ENCODE results near the gene CENPS. TPM values are rescaled to one million over a fixed set of nuclear protein-coding genes. Genes with fewer than 3 reads are reported as not detected.

CENPS gene
- total RNA-seq, 1 donor = 14.7 TPM

DNA sequence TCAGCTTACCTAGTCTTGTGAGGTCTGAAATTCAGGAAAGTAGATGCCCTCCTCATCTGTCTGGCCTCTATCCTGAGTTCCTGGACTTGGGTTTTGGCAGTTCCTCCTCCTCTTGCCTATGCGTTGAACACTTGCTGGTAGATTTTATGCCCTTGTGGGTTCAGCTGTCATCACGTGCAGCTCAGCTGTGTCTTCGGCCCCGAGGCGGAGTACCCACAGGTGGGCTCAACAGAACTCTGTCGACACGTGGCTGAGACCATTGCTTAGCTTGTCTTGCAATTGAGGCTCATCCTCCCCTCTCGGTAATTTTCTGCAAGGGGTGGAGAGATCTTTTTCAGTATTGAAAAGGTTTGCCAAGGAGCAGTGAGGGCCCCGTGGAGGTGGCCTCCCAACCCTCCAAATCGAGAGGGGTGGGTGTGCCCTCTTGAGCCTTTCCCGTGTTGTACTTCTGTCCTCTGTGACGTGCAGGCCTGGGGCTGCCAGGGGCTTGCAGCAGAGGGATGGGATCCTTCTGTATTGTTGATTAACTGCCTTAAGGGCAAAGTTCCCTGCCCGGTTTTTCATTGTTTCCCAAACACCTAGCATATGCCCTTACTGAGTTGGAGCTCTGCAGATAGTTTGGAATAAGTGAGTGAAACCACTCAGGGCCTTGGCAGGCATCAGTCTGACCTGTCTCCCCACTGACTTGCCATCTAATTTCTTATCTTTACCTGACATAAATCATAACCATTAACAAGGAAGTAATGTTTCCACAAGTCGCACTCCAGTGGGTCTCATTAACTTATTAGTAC is 2.9 kb downstream of the CENPS start:
- H3K4me3 ChIP-seq (ENCODE audit: low read depth, low read length) = no peak overlapping the region
- TF ChIP-seq, protein P1, sequence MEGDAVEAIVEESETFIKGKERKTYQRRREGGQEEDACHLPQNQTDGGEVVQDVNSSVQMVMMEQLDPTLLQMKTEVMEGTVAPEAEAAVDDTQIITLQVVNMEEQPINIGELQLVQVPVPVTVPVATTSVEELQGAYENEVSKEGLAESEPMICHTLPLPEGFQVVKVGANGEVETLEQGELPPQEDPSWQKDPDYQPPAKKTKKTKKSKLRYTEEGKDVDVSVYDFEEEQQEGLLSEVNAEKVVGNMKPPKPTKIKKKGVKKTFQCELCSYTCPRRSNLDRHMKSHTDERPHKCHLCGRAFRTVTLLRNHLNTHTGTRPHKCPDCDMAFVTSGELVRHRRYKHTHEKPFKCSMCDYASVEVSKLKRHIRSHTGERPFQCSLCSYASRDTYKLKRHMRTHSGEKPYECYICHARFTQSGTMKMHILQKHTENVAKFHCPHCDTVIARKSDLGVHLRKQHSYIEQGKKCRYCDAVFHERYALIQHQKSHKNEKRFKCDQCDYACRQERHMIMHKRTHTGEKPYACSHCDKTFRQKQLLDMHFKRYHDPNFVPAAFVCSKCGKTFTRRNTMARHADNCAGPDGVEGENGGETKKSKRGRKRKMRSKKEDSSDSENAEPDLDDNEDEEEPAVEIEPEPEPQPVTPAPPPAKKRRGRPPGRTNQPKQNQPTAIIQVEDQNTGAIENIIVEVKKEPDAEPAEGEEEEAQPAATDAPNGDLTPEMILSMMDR (IDR thresholded peaks at IDR 0.05; ENCODE audit: insufficient read depth, low read depth, low read length) = no peak

DNA sequence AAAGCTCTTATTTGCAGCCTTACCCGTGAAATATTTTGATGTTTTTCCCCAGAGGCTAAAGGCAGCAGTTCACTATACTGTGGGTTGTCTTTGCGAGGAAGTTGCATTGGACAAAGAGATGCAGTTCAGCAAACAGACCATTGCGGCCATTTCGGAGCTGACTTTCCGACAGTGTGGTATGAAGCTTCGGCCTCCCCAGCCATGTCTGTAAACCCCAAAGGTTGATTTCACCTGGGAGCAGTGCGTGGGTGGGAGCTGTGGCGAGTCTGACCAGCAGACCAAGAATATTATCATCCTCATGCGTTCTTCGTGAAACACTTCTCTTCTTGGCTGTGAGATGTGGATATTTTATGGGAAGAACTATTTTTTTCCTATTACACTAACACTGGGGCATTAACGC is 3.6 kb downstream of the CENPS start:
- H3K4me3 ChIP-seq (ENCODE audit: low read depth, low read length) = no peak overlapping the region
- no peak for DNase-seq (ENCODE audit: low read depth)
- TF ChIP-seq, protein P1 (IDR thresholded peaks at IDR 0.05; ENCODE audit: insufficient read depth, low read depth, low read length) = no peak

More for the DNA sequence above, 2.9 kb downstream of the CENPS start:
- no peak for DNase-seq (ENCODE audit: low read depth)

DNA sequence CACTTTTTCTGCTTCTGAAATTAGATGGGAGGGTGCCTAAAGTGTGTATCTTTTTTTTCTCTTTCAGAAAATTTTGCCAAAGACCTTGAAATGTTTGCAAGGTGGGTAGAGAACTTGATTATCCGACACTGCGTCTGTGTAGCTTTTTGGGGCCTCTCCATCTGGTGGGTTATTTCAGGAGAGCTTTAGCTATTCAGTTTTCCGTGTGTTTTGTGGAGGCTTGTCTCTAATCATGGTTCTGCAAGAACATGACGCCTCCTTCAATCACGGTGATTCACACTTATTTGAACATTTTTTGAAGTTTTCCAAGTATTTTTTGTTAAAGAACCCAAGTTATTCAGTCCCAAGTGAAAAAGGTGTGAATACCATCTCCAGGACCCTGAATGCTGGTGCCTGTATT is 4.4 kb downstream of the CENPS start:
- TF ChIP-seq, protein P1 (IDR thresholded peaks at IDR 0.05; ENCODE audit: insufficient read depth, low read depth, low read length) = no peak
- no peak overlapping the region for H3K4me3 ChIP-seq (ENCODE audit: low read depth, low read length)
- DNase-seq (ENCODE audit: low read depth) = no peak

DNA sequence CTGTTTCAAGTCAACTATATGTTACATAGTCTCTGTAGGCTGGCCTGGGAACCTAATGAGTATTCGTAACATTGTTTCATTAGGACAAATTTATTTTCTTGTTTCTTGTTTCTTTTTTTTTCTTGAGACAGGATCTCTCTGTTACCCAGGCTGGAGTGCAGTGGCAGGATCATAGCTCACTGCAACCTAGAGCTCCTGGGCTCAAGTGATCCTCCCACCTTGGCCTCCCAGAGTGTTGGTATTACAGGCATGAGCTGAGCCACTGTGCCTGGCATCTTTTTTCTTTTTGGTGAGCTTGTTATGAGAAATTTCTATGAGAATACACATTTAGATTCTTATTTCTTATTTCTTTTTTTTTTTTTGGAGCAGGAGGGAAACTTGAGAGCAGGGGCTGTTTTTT is 6.8 kb downstream of the CENPS start:
- no peak overlapping the region for H3K4me3 ChIP-seq (ENCODE audit: low read depth, low read length)
- TF ChIP-seq, protein P1 (IDR thresholded peaks at IDR 0.05; ENCODE audit: insufficient read depth, low read depth, low read length) = no peak
- DNase-seq (ENCODE audit: low read depth) = no peak

DNA sequence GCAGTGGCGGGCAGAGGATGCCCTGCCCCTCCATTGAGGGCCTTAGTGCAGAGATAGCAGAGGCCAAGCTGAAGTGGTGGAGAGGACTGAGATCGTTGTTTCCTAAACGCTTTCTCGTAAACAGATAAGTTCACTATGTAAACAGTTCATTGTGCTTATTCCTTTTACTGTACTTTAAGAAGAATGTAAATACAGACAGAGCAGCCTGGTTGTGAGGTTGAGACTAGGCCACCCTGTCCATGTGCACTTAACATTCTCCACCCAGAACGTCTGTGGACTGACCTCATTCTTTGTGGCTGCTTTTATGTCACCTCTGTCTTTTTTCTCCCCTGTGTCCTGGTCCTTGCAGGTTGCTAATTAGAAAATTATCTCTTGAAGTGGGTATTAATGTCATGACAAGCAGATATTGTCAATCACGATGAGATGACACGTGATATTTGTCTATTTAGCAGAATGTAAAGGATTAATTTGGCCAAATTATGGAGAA is 8.5 kb downstream of the CENPS start:
- peak; percentile 72 for DNase-seq (ENCODE audit: low read depth)
- TF ChIP-seq, protein P1 (IDR thresholded peaks at IDR 0.05; ENCODE audit: insufficient read depth, low read depth, low read length) = no peak
- H3K4me3 ChIP-seq (ENCODE audit: low read depth, low read length) = no peak overlapping the region

DNA sequence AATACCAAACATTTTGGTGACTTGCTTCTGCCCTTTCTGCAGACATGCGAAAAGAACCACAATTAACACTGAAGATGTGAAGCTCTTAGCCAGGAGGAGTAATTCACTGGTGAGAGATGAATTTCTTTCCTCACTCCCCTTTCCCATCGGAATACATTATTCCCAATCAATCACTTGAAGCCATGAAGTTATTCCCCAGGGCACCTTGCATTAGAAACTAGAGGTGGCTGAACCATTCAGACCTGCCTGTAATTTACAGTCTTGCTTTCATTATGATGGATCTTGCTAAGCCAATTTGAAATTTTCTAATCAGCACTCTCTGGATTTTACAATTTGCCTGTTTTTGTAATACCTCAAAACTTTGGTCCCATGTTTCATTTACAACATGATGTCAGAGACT is 10.1 kb downstream of the CENPS start:
- no peak overlapping the region for H3K4me3 ChIP-seq (ENCODE audit: low read depth, low read length)
- TF ChIP-seq, protein P1 (IDR thresholded peaks at IDR 0.05; ENCODE audit: insufficient read depth, low read depth, low read length) = no peak
- DNase-seq (ENCODE audit: low read depth) = no peak

Measured in fibroblast of villous mesenchyme (primary cell).